Panc1 (cell line): ENCODE data around the gene DDIAS.

ENCODE experiments used
- CTCF ChIP-seq: fragments of 450-650 bp; IDR thresholded peaks from 2 replicates; pipeline ENCODE4 v1.5.1; 2017; ENCODE audit warnings: mild to moderate bottlenecking
- POLR2AphosphoS5 ChIP-seq: IDR thresholded peaks from 2 replicates; pipeline ENCODE4 v1.6.1; 2012; ENCODE audit warnings: mild to moderate bottlenecking, low read depth, low read length, moderate library complexity
- REST ChIP-seq, 2 experiments: IDR thresholded peaks; 2 replicates each; pipeline ENCODE4 v1.6.1; 2011 to 2012; ENCODE audit warnings: low read depth in 2 of 2, control low read depth in 1 of 2, low read length in 1 of 2, mild to moderate bottlenecking in 1 of 2, moderate library complexity in 1 of 2; ENCODE audit not compliant: insufficient read depth in 1 of 2
- SIN3A ChIP-seq: IDR thresholded peaks from 2 replicates; pipeline ENCODE4 v1.6.1; 2012; ENCODE audit warnings: low read depth, mild to moderate bottlenecking, low read length, moderate library complexity, borderline replicate concordance; ENCODE audit not compliant: insufficient read depth
- TCF7L2 ChIP-seq: IDR thresholded peaks from 2 replicates; pipeline ENCODE4 v1.6.1; 2011; ENCODE audit warnings: mild to moderate bottlenecking, low read depth, low read length, inconsistent platforms

GRCh38 chr11:82855616-82856015 is 45.9 kb upstream of the DDIAS start:
- TF ChIP-seq POLR2AphosphoS5 (no peak), REST (IDR thresholded peaks at IDR 0.05; ENCODE audit: insufficient read depth in 1 of 2, low read depth in 2 of 2, low read length in 1 of 2) (no peak), CTCF (no peak), TCF7L2 (no peak), SIN3A (no peak)
